Measurements from ENCODE around the gene MAPRE2.

The MAPRE2 gene

DNA sequence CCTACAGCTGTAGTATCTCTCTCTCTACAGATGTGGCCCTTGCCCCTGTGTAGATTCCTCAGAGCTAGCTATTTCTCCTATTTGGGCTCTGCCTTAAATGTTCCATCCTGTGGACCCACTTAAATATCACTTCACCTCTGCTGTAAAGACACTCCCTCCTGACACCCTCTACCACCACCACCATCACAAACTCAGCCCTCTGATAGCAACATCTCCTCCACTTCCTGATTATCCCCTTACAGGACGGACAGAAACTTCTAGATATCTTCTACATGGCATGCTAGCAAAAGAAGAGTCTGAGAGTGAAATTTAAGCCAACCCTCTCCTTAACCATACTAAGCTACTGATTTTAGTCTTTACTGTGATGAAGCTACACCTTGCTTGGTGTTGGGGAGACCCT lies 3.2 kb upstream of the MAPRE2 start:
- no peak for DNase-seq (ENCODE audit: low spot score)

DNA sequence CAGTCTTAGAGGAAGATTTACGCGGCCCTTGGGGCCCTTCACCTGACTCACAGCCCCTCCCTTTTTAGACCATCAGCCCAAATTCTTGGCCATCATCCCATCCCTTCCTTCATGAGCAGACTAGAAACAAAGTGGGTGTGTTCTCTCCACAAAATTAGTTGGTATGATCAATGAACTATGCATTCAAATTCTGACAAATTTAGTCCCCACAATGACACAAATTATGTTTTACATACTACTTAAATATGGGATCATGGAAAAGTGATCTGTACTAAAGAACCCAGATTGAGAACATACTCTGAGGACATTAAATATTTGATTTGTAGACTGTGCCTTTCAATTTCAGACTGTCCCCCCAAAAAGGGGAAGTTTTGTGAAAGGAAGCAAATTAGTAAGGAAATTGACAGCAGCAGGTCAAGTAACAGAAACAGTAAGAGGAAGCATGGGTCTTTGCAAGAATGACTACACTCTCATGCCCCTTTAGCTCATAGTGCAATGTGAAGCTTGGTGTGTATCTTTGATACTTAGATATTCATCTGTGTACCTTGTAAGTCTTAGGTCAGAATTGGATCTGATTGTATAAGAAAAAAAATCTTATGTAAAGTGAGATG lies 2.2 kb upstream of the MAPRE2 start:
- no peak for DNase-seq (ENCODE audit: low spot score)

DNA sequence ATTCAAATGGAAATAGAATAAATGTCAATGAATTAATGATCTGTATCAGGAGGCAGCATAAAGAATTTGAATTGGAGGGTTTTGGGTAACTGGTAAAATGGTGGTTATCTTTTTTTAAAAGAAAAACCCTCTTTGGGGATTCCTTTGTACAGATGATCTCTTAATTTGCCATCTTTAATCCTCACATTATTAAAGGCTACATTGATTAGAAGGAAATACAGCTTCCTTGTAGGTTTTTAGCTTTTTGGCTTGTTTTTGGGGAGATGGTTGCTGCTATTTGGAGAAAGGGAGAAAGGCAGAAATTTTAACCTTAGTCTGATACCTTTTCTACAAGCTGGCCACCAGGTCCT lies 600 bp upstream of the MAPRE2 start:
- DNase-seq (ENCODE audit: low spot score) = no peak

DNA sequence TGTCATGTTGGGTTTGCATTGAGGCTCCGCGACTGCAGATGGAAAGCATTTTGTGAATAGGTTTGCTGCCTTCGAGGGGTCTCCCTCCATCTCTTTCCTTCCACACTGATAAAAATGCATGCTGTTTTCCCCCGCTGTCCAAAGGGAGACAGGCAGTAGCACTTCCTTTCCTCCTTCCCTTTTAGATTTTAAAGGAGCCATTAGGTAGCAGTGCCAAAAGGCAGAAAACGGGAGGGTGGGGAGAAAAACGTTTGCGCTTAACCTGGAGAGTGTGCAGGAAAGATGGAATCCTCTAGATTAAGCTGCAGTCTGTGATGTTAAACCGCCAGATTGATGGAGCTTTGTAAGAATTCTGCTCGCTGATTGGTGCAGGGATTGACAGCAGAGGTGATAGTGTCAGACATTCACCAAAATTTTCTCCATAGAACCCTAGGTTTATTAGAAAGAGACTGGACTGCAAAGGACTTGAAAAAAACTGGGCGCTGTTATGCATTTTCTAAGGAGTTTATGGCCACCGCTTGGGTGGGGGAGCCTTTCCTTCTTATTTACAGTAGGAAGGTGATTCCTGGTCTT lies 688 bp downstream of the MAPRE2 start:
- DNase-seq (ENCODE audit: low spot score) = no peak

DNA sequence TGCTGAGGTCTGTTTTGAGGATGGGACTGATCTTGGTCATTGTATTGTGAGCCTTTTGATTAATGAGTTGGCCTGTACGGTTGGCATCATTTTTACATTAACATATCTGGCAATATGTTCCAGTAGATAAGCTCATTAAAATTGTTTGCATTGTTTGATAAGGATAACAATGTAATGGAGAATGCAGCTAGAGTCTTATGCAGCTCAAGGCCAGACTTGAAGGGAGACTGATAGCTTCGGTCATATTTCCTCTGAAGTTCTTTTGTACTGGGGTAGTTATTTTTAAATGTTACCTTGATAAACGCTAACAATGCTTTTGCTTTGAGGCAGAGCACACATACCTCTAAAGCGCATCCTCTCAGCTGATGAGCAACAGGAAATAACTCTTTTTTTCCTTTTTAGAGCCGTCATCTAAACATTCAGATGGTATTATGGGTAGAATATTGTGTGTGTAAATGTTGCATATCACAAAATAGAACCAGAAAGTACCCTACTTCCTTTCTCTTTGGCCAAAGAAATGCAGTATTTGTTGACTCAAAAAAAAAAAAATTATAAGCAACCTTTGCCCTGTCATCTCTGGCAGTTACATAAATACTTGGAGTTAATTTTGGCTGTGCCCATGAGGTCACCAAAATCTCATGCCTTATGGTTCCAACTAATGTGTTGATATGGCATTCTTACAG lies 1.3 kb downstream of the MAPRE2 start:
- DNase-seq (ENCODE audit: low spot score) = no peak

DNA sequence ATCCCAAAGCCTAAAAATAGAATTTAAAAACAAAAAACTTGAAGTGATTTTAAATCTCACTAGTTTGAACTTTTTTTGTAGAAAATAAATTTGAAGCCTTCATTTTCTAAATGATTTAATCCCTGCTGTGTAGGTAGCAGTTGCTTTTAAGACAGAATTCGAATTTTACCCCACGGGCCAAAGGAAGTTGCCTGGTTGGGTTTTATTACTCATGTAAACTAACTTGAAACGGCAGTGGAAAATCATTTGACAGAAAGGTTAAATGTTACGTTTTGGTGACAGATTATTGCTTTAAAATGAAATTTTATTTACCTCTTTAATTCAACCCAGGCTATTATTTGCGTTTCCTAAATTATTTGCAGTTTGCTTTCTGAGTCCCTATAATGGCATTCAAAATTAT lies 2.0 kb downstream of the MAPRE2 start:
- DNase-seq (ENCODE audit: low spot score) = no peak

DNA sequence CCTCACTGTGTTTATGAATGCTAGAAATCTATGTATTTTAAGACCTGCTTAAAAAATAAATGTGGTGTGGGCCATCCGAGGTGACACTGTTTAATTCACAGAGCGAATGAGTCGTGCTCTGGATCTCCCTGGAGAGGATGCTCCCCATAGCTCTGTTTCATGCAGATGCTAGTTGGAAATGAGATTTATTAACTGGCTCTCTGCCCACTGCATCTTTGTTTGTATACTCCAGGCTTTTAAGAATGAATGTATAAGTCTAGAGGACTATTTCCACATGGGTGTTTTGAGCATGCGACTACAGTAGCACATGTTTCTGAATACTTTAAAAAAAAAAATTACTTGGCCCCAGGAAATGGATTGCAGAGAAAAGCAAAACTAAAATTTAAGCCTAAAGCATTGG lies 3.9 kb downstream of the MAPRE2 start:
- no peak for DNase-seq (ENCODE audit: low spot score)

DNA sequence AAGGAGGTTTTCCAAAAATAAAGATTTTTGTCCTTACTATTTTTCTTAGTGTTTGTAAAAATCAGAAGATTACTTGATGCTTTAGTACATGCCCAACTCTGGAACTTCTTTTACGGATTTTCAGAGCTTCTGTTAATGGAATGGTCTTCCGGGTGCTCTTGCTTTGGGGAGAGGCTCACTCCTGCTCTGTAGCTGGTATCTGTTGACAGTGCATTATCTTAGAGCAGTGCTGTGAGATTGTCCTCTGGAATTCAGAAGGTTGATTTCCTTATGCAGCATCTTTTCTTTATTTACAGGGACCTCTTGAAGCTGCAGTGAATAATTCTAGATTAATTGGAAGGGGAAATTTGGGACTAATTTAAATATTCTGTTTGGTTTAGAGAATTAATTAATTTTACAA lies 4.6 kb downstream of the MAPRE2 start:
- DNase-seq (ENCODE audit: low spot score) = no peak

DNA sequence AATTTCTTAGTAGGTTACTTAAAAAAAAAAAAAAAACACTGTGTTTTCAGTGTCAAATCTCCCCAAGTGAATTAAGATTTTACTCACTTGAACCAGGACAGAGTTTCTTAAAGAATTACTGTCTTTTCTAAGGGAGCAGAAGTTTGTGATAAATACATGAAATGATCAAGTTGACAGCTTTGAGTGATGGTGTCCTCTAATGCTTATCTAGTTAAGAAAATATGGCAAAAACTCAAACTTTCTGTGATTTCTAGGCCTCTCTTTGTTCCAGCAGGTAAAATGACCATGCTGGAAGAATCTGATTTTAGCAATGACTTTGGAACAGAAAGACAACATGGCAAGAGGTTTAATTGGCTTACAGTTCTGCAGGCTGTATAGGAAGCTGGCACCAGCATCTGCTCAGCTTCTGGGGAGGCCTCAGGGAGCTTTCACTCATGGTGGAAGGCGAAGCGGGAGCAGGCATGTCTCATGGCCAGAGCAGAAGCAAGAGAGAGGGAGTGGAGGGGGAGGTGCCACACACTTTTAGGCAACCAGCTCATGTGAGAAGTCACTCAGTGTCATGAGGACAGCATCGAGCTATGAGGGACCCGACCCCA lies 6.6 kb downstream of the MAPRE2 start:
- DNase-seq (ENCODE audit: low spot score) = no peak

DNA sequence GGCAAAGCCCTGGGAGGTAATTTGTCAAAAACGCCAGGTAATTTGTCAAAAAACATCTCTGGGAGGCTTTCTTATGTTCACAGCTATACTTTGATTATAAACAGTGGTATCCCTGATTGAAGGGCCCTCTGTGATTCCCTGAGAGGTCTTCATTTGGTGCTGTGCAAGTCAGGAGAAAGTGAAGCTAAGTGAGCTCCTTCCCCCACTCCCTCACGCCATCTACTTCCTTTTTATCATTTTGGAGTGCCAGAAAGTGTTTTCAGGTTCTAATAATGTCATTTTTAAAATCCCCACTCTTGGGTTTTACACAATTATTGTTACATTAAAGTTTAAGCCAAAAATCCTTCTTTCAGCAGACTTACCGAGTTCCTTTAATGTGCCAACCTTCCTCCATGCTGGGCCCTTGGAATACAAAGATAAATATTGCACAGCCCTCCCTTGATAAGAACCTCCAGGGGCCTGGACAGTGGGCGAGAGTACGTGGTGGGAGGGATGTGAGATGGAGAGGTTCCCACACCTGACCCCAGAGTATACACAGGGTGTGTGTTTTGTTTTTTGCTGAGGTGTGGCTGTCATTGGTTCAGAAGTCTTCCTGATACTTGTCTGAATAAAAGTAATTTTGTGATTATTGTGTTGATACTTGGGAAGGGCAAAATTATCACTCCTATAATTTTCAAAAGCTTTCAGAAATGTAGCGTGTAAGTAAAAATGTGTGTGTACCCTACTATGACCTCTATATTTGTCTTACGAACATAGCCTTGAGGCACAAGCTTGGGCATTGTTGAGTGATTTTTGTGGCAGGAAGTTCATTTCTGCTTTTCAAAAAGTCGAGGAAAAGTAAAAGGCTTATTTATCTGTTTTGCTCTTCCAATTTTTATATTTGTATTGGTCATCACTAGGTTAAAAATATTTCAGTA lies 8.2 kb downstream of the MAPRE2 start:
- no peak for DNase-seq (ENCODE audit: low spot score)

DNA sequence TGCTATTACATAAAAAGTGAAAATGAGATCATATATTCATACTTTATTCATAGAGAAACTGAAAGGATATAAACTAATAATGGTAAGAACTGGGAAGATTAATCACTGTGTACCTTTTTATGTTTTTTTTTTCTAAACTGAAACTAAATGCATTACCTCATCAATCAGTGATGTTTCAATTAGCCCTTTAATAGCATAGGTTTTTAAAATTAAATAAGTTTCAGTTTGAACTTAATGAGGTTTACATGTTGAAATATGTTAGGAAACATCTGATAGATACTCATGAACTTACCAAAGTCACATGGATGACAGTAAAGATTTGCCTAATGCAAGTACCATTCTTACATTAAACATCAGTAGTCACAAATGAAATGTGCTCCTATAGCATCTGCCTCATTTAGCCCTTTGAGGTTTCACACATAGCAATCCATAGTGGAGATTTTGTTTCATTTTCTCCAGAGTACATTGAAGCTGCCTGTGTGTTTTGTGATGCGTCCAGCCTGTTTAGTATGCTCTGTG lies 8.9 kb downstream of the MAPRE2 start:
- no peak for DNase-seq (ENCODE audit: low spot score)

DNA sequence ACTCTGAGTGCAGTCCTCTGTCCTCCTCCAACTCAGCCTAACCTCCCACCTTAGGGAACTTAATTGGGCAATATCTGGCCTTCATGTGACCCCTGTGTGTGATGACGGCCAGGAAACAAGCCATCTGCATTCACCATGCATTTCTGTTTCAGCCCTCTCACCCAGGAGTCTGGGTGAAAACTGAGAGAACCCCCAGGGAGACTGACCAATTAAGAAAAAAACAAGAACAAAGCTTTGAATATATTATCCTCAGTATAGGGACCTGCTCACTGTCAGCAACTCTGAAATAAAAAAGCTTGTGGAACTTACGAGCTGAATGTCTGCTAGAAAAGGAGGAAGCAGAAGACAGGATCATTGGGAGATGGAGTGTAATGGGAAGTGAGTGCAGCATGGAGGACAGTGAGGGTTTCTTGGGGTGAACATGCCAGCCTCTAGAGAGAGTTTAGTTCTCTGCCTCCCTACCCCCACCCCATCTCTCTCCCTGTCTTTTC lies 9.5 kb downstream of the MAPRE2 start:
- no peak for DNase-seq (ENCODE audit: low spot score)

DNA sequence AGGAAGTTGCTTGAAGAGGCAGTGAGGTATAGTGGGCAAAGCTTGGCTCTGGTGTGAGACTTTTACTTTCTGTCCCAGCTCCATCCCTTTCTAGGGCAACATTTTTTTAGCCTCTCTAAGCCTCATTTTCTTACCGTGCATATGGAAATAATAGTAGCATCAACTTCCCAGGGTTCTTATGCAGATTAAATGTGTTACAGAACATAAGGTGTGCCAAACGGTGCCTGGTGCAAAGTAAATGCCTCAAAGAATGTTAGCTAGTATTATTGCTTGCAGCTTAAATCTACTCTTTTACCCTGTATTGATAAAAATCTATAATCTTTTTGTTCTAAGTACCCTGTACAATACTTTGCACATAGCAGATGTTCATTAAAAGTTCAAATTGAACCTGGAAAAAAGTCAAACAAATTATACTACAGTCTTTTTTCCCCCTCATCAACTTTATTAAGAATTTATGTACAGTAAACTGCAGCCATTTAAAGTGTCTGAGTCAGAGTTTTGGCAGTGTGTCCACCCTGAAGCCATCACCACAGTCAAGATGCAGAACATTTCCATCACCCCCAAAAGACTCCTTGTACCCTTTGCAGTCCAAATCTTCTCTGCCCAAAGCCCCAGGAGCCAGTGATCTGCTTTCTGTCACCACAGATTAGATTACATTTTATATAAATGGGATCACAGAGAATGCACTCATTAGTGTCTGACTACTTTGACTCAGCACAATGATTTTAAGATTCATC lies 10.6 kb downstream of the MAPRE2 start:
- no peak for DNase-seq (ENCODE audit: low spot score)

DNA sequence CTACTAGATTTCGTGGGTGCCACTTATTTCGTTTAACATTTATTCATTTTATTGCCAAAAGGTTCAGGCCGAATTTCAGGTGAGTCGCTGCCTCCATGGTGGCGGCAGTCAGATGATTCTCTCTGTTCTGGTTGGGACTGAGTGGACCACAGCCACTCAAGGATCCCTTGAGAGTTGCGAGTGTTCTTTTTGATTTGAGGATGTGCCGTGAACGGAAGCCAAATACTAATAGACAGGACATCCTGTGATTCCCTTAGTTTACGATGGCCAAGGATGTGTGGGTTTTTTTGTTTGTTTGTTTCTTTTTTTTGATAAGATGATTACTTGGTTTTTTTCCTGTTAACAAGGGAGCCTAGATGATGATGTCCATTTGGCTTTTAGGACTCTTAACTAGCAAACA lies 13.2 kb downstream of the MAPRE2 start:
- DNase-seq (ENCODE audit: low spot score) = no peak

DNA sequence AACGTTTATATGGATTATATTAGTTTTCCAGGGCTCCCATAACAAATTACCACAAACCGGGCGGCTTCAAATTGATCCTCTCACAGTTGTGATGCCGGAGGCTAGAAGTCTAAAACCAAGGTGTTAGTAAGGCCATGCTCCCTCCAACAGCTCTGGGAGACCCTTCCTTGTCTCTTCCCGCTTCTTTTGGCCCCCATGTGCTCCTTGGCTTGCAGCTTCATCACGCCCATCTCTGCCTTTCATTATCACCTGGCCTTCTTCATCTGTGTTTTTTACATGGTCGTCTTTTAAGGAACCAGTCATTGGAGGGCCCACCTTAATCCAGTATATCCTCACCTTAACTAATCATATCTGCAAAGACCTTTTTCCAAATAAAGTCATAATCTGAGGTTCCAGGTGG lies 13.9 kb downstream of the MAPRE2 start:
- no peak for DNase-seq (ENCODE audit: low spot score)

DNA sequence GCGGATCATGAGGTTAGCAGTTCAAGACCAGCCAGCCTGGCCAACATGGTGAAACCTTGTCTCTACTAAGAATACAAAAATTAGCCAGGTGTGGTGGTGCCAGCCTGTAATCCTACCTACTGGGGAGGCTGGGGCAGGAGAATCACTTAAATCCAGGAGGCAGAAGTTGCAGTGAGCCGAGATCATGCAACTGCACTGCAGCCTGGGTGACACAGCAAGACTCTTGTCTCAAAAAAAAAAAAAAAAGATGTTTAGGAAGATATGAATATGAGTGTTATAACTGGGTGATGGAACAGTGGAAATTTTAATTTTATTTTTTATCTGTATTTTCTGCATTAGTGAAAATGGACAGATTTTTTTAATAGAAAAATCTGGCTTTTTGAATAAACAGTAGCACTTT lies 14.5 kb downstream of the MAPRE2 start:
- DNase-seq (ENCODE audit: low spot score) = no peak

DNA sequence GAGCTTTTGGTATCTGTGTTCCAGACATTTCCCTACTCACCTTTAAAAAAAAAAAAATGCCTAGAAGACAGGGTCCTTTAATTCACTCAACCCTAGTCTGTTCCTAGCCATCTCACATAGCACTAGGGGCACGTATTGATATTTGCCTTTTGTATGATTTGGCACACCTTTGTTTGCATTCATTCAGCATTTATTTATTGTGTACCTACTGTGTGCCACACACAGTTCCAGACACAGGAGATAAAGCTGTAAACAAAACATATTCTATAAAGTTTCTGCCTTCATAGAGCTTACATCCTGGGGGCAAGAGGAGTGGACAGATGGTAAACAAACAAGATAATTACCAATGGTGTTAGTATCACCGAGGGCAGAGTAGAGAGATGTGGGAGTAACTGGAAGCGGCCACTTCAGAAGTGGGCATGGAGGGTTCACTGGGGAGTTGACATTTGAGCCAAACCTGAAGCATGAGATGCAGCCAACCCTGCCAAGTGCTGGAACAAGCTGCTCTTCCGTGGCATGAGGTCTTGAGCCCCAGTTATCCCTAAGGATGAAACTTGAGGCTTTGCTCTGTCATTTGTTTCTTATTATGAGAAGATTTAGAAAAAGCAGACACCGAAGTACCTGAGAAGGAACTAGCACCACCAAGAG lies 18.2 kb downstream of the MAPRE2 start:
- no peak for DNase-seq (ENCODE audit: low spot score)

DNA sequence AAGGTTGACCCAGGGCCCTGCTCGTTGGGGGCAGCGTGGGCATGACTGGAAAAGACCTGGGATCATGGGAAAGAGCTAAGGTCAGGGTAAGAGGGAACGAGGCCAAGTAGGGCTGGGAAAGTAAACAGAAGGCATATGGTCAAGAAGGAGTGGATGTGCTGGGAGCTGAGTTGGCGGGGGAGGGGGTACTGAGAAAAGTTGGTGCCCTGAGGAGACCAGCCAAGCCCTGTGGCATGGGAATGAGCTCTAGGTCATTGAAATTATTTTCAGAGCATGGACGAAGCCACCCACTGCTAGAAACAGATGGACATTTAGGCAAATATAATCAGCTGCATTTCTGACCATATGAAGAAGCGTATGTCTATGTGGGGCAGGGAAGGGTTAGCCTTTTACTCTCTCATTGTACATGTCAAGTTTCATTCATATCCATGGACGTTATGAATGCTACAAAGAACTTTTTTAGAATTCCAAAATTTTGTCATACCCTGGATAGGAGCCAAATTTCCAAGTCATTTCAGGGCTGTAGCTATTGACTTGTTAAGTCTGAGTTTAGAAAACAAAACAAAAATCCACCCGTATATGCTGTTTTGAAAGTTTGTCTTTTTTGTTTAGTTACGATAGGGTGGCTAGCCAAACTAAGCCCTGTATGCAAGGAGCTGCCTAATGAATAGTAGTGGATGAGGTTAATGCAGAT lies 19.1 kb downstream of the MAPRE2 start:
- no peak for DNase-seq (ENCODE audit: low spot score)

DNA sequence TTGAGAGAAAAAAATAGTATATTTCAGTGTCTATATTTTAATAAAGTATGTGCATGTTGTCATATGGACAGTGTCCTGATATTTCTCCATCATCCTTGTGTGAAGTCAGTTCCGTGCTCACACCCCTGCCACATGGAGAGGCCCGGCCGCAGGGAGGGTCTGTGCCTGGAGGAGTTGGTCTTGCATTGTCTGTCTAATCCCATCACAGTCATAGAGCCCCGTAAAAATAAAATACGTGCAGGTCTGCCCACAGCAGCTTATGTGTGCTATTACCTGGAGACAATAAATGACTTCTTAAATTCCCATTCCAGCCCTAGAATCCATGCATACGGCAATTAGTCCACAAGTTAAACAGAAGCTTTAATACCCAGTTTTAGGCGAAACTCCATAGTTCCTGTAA lies 20.1 kb downstream of the MAPRE2 start:
- no peak for DNase-seq (ENCODE audit: low spot score)

DNA sequence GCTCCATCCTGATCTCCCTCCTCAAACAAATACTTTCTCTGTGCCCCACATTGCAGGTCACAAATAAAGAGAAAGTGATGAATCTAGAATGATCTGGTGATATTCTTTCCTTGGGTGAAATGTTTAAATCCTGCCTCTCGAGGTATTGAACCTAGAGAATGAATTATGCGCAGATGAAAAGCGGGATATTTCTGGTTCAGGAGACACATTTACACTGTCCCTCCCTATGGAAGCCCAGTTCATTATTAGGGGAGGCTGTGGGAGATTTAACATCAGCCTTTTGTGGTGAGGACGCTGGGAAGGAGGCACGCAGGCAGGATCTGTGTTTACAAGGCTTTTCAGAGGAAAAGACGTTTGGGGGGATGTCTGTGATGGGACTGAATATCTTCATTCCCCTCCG lies 20.6 kb downstream of the MAPRE2 start:
- DNase-seq (ENCODE audit: low spot score) = no peak

Measured in globus pallidus (tissue), 1 donor.